Liver (tissue), 3 donors: ENCODE results near the gene NLRP5.
A peak's percentile ranks its signal among the peaks of the same experiment; 100 is the strongest.

Source experiments
- EGR1 ChIP-seq, 2 donors: IDR thresholded peaks; 2 replicates each; pipeline ENCODE4 v1.6.1; 2016 to 2018; ENCODE audit warnings: antibody characterized with exemption in 2 of 2, low read depth in 2 of 2
- FOXA1 ChIP-seq: IDR thresholded peaks from 2 replicates; pipeline ENCODE4 v1.6.1; 2016; ENCODE audit warnings: antibody characterized with exemption
- JUND ChIP-seq, 2 donors: IDR thresholded peaks; 2 replicates each; pipeline ENCODE4 v1.6.1; 2016; ENCODE audit warnings: antibody characterized with exemption in 2 of 2
- TAF1 ChIP-seq: conservative IDR thresholded peaks from 2 replicates; pipeline ENCODE4 v1.6.1; 2016; ENCODE audit warnings: antibody characterized with exemption, mild to moderate bottlenecking
- YY1 ChIP-seq: IDR thresholded peaks from 2 replicates; pipeline ENCODE4 v1.6.1; 2016; ENCODE audit warnings: antibody characterized with exemption, mild to moderate bottlenecking
- TF ChIP-seq, protein P1 (sequence below): fragments of 150-350 bp; IDR thresholded peaks from 2 replicates; pipeline ENCODE4 v1.5.1; 2017; ENCODE audit warnings: improper control_type of control experiment, low read depth, low read length; ENCODE audit not compliant: missing input control
- TF ChIP-seq, protein P2 (sequence below): IDR thresholded peaks from 2 replicates; pipeline ENCODE4 v1.6.1; 2016; ENCODE audit warnings: antibody characterized with exemption
- TF ChIP-seq, protein P3 (sequence below): IDR thresholded peaks from 2 replicates; pipeline ENCODE4 v1.6.1; 2016; ENCODE audit warnings: antibody characterized with exemption
- TF ChIP-seq, protein P4 (sequence below): IDR thresholded peaks from 2 replicates; pipeline ENCODE4 v1.6.1; 2016; ENCODE audit warnings: antibody characterized with exemption
- TF ChIP-seq, protein P5 (sequence below): IDR thresholded peaks from 2 replicates; pipeline ENCODE4 v1.6.1; 2016; ENCODE audit warnings: antibody characterized with exemption, mild to moderate bottlenecking
- donor health status: healthy.
- donor health status: healthy.

DNA sequence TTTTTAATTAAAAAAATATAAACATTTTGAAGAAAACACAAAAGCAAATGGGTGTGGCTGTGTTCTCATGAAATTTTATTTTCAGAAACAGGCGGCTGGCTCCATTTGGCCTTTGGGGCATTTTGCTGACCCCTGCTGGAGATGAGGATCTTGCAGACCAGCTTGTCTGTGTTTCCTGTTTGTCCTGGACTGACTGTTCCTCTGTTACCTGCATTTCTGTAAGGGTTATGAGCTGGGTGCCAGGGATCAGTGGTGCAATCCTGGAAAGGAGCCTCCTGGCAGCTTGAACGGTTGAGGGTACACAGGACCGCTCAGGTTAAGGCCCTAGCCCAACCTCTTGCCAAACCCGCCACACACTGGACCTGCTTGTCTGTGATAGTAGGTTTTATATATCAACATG is 84.6 kb downstream of the NLRP5 start:
- TF ChIP-seq, protein P1, sequence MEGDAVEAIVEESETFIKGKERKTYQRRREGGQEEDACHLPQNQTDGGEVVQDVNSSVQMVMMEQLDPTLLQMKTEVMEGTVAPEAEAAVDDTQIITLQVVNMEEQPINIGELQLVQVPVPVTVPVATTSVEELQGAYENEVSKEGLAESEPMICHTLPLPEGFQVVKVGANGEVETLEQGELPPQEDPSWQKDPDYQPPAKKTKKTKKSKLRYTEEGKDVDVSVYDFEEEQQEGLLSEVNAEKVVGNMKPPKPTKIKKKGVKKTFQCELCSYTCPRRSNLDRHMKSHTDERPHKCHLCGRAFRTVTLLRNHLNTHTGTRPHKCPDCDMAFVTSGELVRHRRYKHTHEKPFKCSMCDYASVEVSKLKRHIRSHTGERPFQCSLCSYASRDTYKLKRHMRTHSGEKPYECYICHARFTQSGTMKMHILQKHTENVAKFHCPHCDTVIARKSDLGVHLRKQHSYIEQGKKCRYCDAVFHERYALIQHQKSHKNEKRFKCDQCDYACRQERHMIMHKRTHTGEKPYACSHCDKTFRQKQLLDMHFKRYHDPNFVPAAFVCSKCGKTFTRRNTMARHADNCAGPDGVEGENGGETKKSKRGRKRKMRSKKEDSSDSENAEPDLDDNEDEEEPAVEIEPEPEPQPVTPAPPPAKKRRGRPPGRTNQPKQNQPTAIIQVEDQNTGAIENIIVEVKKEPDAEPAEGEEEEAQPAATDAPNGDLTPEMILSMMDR, result peak; percentile 47
- peak; percentile 68 for TF ChIP-seq FOXA1
- TF ChIP-seq, protein P2, sequence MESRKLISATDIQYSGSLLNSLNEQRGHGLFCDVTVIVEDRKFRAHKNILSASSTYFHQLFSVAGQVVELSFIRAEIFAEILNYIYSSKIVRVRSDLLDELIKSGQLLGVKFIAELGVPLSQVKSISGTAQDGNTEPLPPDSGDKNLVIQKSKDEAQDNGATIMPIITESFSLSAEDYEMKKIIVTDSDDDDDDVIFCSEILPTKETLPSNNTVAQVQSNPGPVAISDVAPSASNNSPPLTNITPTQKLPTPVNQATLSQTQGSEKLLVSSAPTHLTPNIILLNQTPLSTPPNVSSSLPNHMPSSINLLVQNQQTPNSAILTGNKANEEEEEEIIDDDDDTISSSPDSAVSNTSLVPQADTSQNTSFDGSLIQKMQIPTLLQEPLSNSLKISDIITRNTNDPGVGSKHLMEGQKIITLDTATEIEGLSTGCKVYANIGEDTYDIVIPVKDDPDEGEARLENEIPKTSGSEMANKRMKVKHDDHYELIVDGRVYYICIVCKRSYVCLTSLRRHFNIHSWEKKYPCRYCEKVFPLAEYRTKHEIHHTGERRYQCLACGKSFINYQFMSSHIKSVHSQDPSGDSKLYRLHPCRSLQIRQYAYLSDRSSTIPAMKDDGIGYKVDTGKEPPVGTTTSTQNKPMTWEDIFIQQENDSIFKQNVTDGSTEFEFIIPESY, result peak; percentile 78
- TF ChIP-seq, protein P3, sequence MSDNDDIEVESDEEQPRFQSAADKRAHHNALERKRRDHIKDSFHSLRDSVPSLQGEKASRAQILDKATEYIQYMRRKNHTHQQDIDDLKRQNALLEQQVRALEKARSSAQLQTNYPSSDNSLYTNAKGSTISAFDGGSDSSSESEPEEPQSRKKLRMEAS, result peak; percentile 81
- TF ChIP-seq JUND (IDR thresholded peaks at IDR 0.05), result peak in 1 of 2 donors; percentile 70
- TF ChIP-seq TAF1, result no peak
- TF ChIP-seq, protein P4, sequence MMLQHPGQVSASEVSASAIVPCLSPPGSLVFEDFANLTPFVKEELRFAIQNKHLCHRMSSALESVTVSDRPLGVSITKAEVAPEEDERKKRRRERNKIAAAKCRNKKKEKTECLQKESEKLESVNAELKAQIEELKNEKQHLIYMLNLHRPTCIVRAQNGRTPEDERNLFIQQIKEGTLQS, result no peak
- TF ChIP-seq EGR1 (IDR thresholded peaks at IDR 0.05; ENCODE audit: low read depth in 2 of 2), result peak in 1 of 2 donors; percentile 61
- TF ChIP-seq, protein P5, sequence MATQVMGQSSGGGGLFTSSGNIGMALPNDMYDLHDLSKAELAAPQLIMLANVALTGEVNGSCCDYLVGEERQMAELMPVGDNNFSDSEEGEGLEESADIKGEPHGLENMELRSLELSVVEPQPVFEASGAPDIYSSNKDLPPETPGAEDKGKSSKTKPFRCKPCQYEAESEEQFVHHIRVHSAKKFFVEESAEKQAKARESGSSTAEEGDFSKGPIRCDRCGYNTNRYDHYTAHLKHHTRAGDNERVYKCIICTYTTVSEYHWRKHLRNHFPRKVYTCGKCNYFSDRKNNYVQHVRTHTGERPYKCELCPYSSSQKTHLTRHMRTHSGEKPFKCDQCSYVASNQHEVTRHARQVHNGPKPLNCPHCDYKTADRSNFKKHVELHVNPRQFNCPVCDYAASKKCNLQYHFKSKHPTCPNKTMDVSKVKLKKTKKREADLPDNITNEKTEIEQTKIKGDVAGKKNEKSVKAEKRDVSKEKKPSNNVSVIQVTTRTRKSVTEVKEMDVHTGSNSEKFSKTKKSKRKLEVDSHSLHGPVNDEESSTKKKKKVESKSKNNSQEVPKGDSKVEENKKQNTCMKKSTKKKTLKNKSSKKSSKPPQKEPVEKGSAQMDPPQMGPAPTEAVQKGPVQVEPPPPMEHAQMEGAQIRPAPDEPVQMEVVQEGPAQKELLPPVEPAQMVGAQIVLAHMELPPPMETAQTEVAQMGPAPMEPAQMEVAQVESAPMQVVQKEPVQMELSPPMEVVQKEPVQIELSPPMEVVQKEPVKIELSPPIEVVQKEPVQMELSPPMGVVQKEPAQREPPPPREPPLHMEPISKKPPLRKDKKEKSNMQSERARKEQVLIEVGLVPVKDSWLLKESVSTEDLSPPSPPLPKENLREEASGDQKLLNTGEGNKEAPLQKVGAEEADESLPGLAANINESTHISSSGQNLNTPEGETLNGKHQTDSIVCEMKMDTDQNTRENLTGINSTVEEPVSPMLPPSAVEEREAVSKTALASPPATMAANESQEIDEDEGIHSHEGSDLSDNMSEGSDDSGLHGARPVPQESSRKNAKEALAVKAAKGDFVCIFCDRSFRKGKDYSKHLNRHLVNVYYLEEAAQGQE, result peak; percentile 67
- TF ChIP-seq YY1, result peak; percentile 57
